Body of pancreas (tissue), 4 donors: ENCODE results near the gene SVBP. TPM values are rescaled to one million over a fixed set of nuclear protein-coding genes. Genes with fewer than 3 reads are reported as not detected.

ENCODE experiments used
- ATAC-seq: fragments of 150-250 bp; one replicate; pipeline ENCODE4 v1.9.1; 2016
- DNase-seq, 4 donors: peaks; one replicate each; pipeline ENCODE4 v3.0.0-alpha.2; 2019
- H3K27ac ChIP-seq, 4 donors: fragments of 200-600 bp; sonication (generic); 1 replicate in 3 of 4; 2 replicates in 1 of 4; pipeline versions ENCODE4 v1.5.1 to v1.6.1; 2016 to 2019; ENCODE audit warnings: mild to moderate bottlenecking in 1 of 4, mixed read lengths in 1 of 4, moderate library complexity in 1 of 4
- H3K27me3 ChIP-seq, 2 donors: fragments of 200-600 bp; sonication (generic); one replicate each; pipeline ENCODE4 v1.6.0; 2016; ENCODE audit warnings: mild to moderate bottlenecking in 1 of 2
- H3K36me3 ChIP-seq, 2 donors: fragments of 200-600 bp; sonication (generic); replicated peaks in 1 of 2; 2 replicates each; pipeline ENCODE4 v1.5.1; 2016; ENCODE audit warnings: low read depth in 2 of 2; ENCODE audit not compliant: insufficient read depth in 1 of 2
- H3K4me1 ChIP-seq: fragments of 200-600 bp; sonication (generic); one replicate; pipeline ENCODE4 v1.6.0; 2016
- H3K4me3 ChIP-seq, 2 donors: fragments of 200-600 bp; sonication (generic); 1 replicate in 1 of 2; 2 replicates in 1 of 2; pipeline ENCODE4 v1.5.1; 2016 to 2019
- H3K9me3 ChIP-seq, 3 donors: fragments of 200-600 bp; sonication (generic); 1 replicate in 2 of 3; 2 replicates in 1 of 3; pipeline ENCODE4 v1.5.1; 2016
- CTCF ChIP-seq, 7 experiments: fragments of 450-650 bp in 4 of 7; fragments of 200-600 bp in 3 of 7; sonication (generic) in 3 of 7; IDR thresholded peaks; one replicate each; pipeline ENCODE4 v1.5.1; 2016 to 2019; ENCODE audit warnings: antibody characterized with exemption in 7 of 7
- POLR2A ChIP-seq, 3 donors: fragments of 450-650 bp; IDR thresholded peaks; one replicate each; pipeline ENCODE4 v1.6.1; 2016; ENCODE audit warnings: antibody characterized with exemption in 3 of 3, mild to moderate bottlenecking in 2 of 3
- WGBS, 2 donors: methylation state at CpG; one replicate each; pipeline ENCODE4 v1.1.5; 2017; 5-methylcytosine and 5-hydroxymethylcytosine counted together
- intact Hi-C: fragments of 100-400 bp; cut with DNase I; formaldehyde crosslinking; loops from one replicate; pipeline ENCODE4 v1.15.1; 2023
- total RNA-seq, 2 donors: library from RNA; depleted of rRNA; stranded (reverse); fragments of >200 nt; gene quantifications; one replicate each; pipeline ENCODE4 v1.1.0, GENCODE V29; 2016

The SVBP gene
- total RNA-seq, 2 donors from 2014 or later = 12.2 to 12.5 TPM

- ATAC-seq = no peak
- WGBS, 2 donors = 93 to 100% methylated on average over 2 of the region's 2 CpGs
- DNase-seq = no peak
- Histone ChIP-seq H3K4me3 (no peak overlapping the region), H3K9me3 (no peaks in the 10 kb centered on the region), H3K27me3 (no peaks in the 10 kb centered on the region), H3K4me1 (no peaks in the 10 kb centered on the region), H3K27ac (no peak overlapping the region), H3K36me3 (no peaks in the 10 kb centered on the region)
- intact Hi-C loops = no loop called here
- TF ChIP-seq POLR2A (IDR thresholded peaks at IDR 0.05) = no peak
- TF ChIP-seq CTCF (IDR thresholded peaks at IDR 0.05) = no peak
Observed at GRCh38 chr1:42835422-42835821, 18.2 kb upstream of the SVBP start.

- Histone ChIP-seq H3K9me3 (no peaks in the 10 kb centered on the region), H3K36me3 (no peaks in the 10 kb centered on the region), H3K4me1 (no peaks in the 10 kb centered on the region), H3K27ac (no peak overlapping the region), H3K4me3 (no peak overlapping the region), H3K27me3 (no peaks in the 10 kb centered on the region)
- ATAC-seq = no peak
- 86 to 97% methylated on average over 5 of the region's 5 CpGs for WGBS, 2 donors
- no peak for DNase-seq
- TF ChIP-seq CTCF (IDR thresholded peaks at IDR 0.05) = no peak
- no peak for TF ChIP-seq POLR2A (IDR thresholded peaks at IDR 0.05)
- intact Hi-C loops = no loop called here
Observed at GRCh38 chr1:42834803-42835202, 17.6 kb upstream of the SVBP start.

GRCh38 chr1:42833981-42834380 lies 16.8 kb upstream of the SVBP start:
- 80 to 92% methylated on average over 4 of the region's 4 CpGs for WGBS, 2 donors
- H3K9me3 ChIP-seq = no peaks in the 10 kb centered on the region
- H3K27me3 ChIP-seq = no peaks in the 10 kb centered on the region
- no peak overlapping the region for H3K27ac ChIP-seq
- TF ChIP-seq POLR2A (IDR thresholded peaks at IDR 0.05) (no peak), CTCF (IDR thresholded peaks at IDR 0.05) (no peak)
- H3K4me1 ChIP-seq = no peaks in the 10 kb centered on the region
- H3K4me3 ChIP-seq = no peak overlapping the region
- no peaks in the 10 kb centered on the region for H3K36me3 ChIP-seq
- intact Hi-C loops = no loop called here
- DNase-seq (no peak), ATAC-seq (no peak)

GRCh38 chr1:42832641-42833240 lies 15.5 kb upstream of the SVBP start:
- no peaks in the 10 kb centered on the region for H3K4me1 ChIP-seq
- H3K36me3 ChIP-seq = no peaks in the 10 kb centered on the region
- H3K27me3 ChIP-seq = no peaks in the 10 kb centered on the region
- intact Hi-C loops = no loop called here
- no peak for ATAC-seq
- H3K9me3 ChIP-seq = no peaks in the 10 kb centered on the region
- H3K27ac ChIP-seq = no peak overlapping the region
- 94 to 95% methylated on average over 3 of the region's 3 CpGs for WGBS, 2 donors
- no peak overlapping the region for H3K4me3 ChIP-seq
- TF ChIP-seq POLR2A (IDR thresholded peaks at IDR 0.05) (no peak), CTCF (IDR thresholded peaks at IDR 0.05) (no peak)
- DNase-seq = no peak

GRCh38 chr1:42831273-42831672 lies 14.1 kb upstream of the SVBP start:
- Histone ChIP-seq H3K27ac (no peak overlapping the region), H3K36me3 (no peaks in the 10 kb centered on the region), H3K27me3 (no peaks in the 10 kb centered on the region), H3K4me1 (no peaks in the 10 kb centered on the region), H3K4me3 (no peak overlapping the region), H3K9me3 (no peaks in the 10 kb centered on the region)
- intact Hi-C loops = no loop called here
- no peak for DNase-seq
- ATAC-seq = no peak
- TF ChIP-seq CTCF (IDR thresholded peaks at IDR 0.05) (no peak), POLR2A (IDR thresholded peaks at IDR 0.05) (no peak)
